ENCODE measurements around the gene ITGA3.

The ITGA3 gene

DNA sequence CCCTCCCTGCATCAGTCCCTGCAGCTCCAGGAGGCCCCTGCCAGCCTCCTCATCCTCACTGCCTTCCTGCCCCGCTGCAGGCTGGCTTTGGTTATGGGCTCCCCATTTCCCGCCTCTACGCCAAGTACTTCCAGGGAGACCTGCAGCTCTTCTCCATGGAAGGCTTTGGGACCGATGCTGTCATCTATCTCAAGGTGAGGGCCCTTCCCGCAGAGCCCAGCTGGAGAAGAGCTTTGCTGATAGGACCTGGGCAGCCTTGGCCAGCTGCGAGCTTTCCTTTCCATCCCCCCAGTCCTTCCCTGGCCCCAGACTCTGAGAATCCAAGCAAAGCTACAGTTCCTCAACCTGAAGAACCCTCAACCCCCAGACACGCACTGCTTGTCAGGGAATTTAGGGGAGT is 53.3 kb downstream of the ITGA3 start:
- TF ChIP-seq, protein P1, sequence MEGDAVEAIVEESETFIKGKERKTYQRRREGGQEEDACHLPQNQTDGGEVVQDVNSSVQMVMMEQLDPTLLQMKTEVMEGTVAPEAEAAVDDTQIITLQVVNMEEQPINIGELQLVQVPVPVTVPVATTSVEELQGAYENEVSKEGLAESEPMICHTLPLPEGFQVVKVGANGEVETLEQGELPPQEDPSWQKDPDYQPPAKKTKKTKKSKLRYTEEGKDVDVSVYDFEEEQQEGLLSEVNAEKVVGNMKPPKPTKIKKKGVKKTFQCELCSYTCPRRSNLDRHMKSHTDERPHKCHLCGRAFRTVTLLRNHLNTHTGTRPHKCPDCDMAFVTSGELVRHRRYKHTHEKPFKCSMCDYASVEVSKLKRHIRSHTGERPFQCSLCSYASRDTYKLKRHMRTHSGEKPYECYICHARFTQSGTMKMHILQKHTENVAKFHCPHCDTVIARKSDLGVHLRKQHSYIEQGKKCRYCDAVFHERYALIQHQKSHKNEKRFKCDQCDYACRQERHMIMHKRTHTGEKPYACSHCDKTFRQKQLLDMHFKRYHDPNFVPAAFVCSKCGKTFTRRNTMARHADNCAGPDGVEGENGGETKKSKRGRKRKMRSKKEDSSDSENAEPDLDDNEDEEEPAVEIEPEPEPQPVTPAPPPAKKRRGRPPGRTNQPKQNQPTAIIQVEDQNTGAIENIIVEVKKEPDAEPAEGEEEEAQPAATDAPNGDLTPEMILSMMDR (IDR thresholded peaks at IDR 0.05; ENCODE audit: low read depth, low read length) = no peak
- DNase-seq (ENCODE audit: low read depth, low spot score) = no peak

DNA sequence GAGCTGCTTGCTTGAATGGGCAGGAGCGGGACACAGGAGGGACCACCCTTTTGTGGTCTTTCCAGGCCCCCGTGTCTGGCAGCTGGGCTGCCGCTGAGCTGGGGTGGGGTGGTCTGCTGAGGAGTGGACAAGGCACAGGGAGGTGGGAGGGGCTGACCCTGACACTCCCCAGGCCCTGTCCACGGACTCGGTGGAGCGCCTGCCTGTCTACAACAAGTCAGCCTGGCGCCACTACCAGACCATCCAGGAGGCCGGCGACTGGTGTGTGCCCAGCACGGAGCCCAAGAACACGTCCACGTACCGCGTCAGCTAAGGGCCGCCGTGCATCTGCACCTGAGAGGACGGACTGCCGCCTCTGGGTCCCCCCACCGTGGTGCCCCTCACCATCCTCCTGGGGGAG is 53.9 kb downstream of the ITGA3 start:
- in situ Hi-C loops (cut with HindIII; ENCODE audit: low sequenced_read_pairs) = no loop called here
- no peak for DNase-seq (ENCODE audit: low read depth, low spot score)
- no peak overlapping the region for H3K4me3 ChIP-seq (ENCODE audit: low read depth, low read length)
- TF ChIP-seq, protein P1 (IDR thresholded peaks at IDR 0.05; ENCODE audit: low read depth, low read length) = no peak

More for the DNA sequence above, 53.3 kb downstream of the ITGA3 start:
- H3K4me3 ChIP-seq (ENCODE audit: low read depth, low read length) = no peak overlapping the region
- in situ Hi-C loops (cut with HindIII; ENCODE audit: low sequenced_read_pairs) = no loop called here

DNA sequence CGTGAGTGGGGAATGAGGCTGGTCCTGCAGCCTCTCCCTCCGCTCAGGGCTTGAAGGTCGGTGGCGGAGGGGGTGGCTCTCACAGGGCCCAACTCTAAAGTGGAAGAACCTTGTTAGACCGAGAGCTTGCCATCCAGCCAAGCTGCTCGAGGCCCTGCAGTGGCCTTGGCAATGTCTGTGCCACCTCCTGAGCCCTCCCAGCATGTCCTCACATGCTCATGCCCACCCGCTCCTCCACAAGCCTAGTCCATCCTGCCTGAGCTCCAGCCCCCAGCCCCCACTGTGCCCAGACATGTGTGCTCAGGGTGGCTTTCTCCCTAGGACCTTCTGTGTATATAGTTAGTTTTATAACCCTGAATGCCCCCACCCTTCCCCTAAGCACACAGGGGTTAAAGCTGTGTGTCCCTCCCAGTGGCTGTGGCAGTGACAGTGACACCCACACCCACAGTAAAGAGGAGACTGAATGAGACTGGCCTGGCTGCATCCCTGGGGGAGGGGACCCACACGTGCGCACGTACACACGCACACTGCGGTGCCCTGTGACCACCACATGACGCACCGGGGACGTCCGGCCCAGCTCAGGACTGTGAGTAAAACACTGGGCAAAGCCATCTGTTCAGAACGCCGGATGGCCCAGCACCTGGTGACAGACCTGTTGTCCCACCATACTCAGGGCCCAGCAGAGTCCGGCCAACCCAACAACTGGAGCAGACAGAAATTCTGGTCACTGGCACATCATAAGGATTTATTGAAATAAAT is 54.9 kb downstream of the ITGA3 start:
- TF ChIP-seq, protein P1 (IDR thresholded peaks at IDR 0.05; ENCODE audit: low read depth, low read length) = no peak
- in situ Hi-C loops (cut with HindIII; ENCODE audit: low sequenced_read_pairs) = no loop called here
- H3K4me3 ChIP-seq (ENCODE audit: low read depth, low read length) = no peak overlapping the region
- no peak for DNase-seq (ENCODE audit: low read depth, low spot score)

DNA sequence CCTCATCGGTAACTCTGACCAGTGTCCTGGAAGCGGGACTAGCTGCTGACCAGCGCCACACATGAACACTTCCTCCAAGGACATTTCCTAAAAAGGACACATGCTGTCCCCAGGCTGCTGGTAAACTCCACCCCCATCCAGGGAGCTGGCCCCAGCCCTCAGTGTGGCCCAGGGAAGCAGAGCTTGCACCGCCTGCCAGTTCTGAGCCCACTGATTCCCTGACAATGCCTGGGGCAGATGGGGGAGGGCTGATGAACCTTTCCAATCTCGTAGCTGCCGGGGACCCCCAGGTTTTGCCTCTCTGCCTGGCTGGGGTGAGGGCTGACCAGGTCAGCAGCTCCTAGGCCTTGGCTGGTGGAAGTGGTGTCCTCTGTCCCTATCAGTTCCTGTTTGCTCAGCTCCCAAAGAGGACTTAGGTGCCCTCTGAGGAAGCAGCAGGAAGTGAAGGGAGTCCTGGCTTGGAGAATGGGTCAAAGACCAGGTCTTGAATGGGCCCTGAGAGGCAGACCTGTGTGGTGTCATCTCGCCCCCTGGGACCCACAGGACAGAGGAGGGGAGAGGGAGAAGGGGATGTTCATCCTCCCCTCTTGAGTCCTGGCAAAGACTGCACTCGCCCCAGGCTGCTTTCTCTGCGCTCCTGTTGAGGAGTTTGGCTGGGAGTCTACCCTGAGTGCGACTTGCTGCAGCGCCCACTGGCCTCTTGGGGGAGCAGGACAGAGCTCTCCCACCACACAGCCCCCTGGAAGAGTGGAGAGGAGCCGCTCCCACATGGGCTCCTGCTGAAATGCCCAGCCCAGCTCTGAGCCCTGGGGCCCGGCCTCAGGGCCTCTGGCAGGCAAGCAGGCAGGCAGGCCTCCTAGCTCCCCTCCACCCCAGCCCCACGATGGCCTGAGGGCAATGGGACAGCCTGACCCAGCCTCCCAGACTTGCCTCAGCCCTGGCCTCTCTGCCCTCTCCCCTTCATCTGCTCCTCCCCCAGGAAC is 56.1 kb downstream of the ITGA3 start:
- DNase-seq (ENCODE audit: low read depth, low spot score) = no peak
- in situ Hi-C loops (cut with HindIII; ENCODE audit: low sequenced_read_pairs) = no loop called here
- H3K4me3 ChIP-seq (ENCODE audit: low read depth, low read length) = no peak overlapping the region
- TF ChIP-seq, protein P1 (IDR thresholded peaks at IDR 0.05; ENCODE audit: low read depth, low read length) = no peak

DNA sequence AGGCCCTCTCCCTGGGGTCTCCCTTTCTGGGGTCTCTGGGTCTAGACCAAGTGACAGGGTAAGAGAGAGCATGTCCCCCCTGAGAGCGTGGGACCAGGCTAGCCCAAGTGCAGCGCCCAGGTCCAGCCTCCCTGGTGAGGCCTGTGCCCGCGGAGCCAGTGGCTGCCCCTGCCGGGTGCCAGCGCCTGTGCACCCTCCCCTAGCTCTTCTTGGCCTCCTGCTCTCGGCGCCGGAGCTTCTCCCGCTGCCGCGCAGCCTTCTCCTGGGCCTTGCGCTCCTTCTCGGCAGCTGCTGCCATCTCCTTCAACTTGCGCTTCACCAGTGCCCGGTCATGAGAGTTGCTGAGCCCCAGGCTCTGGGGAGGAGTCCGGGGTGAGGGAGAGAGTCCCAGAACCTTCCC is 56.8 kb downstream of the ITGA3 start:
- DNase-seq (ENCODE audit: low read depth, low spot score) = no peak
- TF ChIP-seq, protein P1 (IDR thresholded peaks at IDR 0.05; ENCODE audit: low read depth, low read length) = no peak
- in situ Hi-C loops (cut with HindIII; ENCODE audit: low sequenced_read_pairs) = no loop called here
- no peak overlapping the region for H3K4me3 ChIP-seq (ENCODE audit: low read depth, low read length)

DNA sequence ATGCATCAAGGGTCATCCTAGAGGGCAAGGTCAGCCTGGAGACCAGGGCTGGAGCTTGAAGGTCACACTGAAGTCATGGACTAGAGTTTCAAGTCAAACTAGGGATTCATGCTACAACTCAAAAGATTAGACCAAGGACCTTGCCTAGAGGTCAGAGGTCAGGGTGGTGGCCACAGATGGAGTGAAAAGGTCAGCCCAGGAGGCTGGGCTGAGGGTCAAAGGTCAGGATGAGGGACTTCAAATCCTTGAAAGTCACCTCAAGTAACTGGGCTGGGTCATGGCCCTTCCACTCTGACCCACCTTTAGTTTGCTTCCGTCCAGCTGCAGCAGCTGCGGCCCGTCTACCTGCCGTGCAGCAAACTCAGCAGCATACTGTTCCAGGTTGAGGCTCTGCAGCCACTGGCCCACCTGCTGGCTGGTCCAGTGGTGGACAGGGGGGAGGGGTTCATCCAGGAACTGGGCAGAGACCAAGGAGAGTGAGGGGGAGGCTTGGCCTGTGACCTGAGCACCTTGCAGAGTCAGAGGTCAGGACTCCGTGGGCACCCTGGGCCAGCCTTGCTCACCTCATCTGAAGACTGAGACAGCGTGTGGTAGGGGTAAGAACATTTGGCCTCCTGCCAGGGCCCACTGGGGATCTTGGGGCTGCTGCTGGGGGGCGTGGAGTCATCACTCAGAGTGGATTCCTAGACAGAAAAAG is 57.9 kb downstream of the ITGA3 start:
- H3K4me3 ChIP-seq (ENCODE audit: low read depth, low read length) = no peak overlapping the region
- TF ChIP-seq, protein P1 (IDR thresholded peaks at IDR 0.05; ENCODE audit: low read depth, low read length) = no peak
- in situ Hi-C loops (cut with HindIII; ENCODE audit: low sequenced_read_pairs) = no loop called here
- no peak for DNase-seq (ENCODE audit: low read depth, low spot score)

All from astrocyte of the spinal cord (primary cell).